HL-60 (cell line): ENCODE measurements around the gene CFAP61.

Experiments used
- DNase-seq, 2 experiments: peaks; one replicate each; pipeline ENCODE4 v3.0.0-alpha.2; 2010 to 2020; ENCODE audit warnings: low read depth in 1 of 2, low spot score in 1 of 2
- H3K27ac ChIP-seq: fragments of 250-450 bp; sonication (Bioruptor Pico); replicated peaks from 2 replicates; pipeline ENCODE4 v1.5.1; 2020; ENCODE audit warnings: mild to moderate bottlenecking, moderate library complexity
- H3K27me3 ChIP-seq: fragments of 250-450 bp; sonication (Bioruptor Pico); 2 replicates; pipeline ENCODE4 v1.5.1; 2021; ENCODE audit warnings: mild to moderate bottlenecking, moderate library complexity; ENCODE audit not compliant: insufficient read depth, poor library complexity, severe bottlenecking
- H3K4me3 ChIP-seq: replicated peaks from 2 replicates; pipeline ENCODE4 v1.5.1; 2011; ENCODE audit warnings: mild to moderate bottlenecking, control low read depth, low read length; ENCODE audit not compliant: insufficient read depth
- CTCF ChIP-seq: IDR thresholded peaks from one replicate; pipeline ENCODE4 v1.5.1; 2011; ENCODE audit warnings: low read length, control low read depth, inconsistent platforms; ENCODE audit not compliant: insufficient read depth
- GABPA ChIP-seq: IDR thresholded peaks from 2 replicates; pipeline ENCODE4 v1.6.1; 2012; ENCODE audit warnings: low read depth
- POLR2AphosphoS5 ChIP-seq: IDR thresholded peaks from 2 replicates; pipeline ENCODE4 v1.6.1; 2012; ENCODE audit warnings: low read depth
- REST ChIP-seq: IDR thresholded peaks from 2 replicates; pipeline ENCODE4 v1.6.1; 2012; ENCODE audit warnings: low read depth; ENCODE audit not compliant: insufficient replicate concordance
- SPI1 ChIP-seq: IDR thresholded peaks from 2 replicates; pipeline ENCODE4 v1.6.1; 2012; ENCODE audit warnings: low read depth, mild to moderate bottlenecking, borderline replicate concordance

Gene CFAP61

GRCh38 chr20:20014659-20015058 is 37.7 kb upstream of the CFAP61 start:
- Histone ChIP-seq H3K4me3 (no peak overlapping the region), H3K27ac (no peak overlapping the region), H3K27me3 (no peaks in the 10 kb centered on the region)
- DNase-seq, result no peak
- TF ChIP-seq REST (no peak), POLR2AphosphoS5 (no peak), GABPA (no peak), SPI1 (no peak), CTCF (no peak)

- Histone ChIP-seq H3K4me3 (peak within 1 kb of the TSS; percentile 95), H3K27me3 (no peaks in the 10 kb centered on the region), H3K27ac (peak within 1 kb of the TSS; percentile 77)
- TF ChIP-seq REST (no peak), CTCF (peak; percentile 70), GABPA (peak; percentile 99), POLR2AphosphoS5 (peak; percentile 63), SPI1 (peak; percentile 20; the same call in 1 of the 2 replicates)
- DNase-seq, result peak; percentile 87 to 95
Observed at GRCh38 chr20:20017001-20017843, 35.1 kb upstream of the CFAP61 start, which contains the start of gene NAA20. Gene NAA20 (plus strand): TSS chr20:20017362. CDS start chr20:20017397, 35 bp downstream.

- peak overlapping the region; percentile 77 for H3K27ac ChIP-seq
Observed at GRCh38 chr20:20017844-20018185, 34.5 kb upstream of the CFAP61 start.

More at GRCh38 chr20:20017844-20018185, 34.5 kb upstream of the CFAP61 start:
- Histone ChIP-seq H3K4me3 (peak overlapping the region; percentile 95), H3K27me3 (no peaks in the 10 kb centered on the region)
- peak in 1 of 2 experiments; percentile 11 for DNase-seq
- TF ChIP-seq POLR2AphosphoS5 (no peak), GABPA (no peak), SPI1 (no peak), CTCF (no peak), REST (no peak)
